22Rv1 (cell line): ENCODE data around the gene ACSF2.

Experiments
- H3K27ac ChIP-seq: fragments of 450-650 bp; 2 replicates; pipeline ENCODE4 v1.5.1; 2017
- CTCF ChIP-seq: fragments of 450-650 bp; IDR thresholded peaks from 2 replicates; pipeline ENCODE4 v1.5.1; 2017; ENCODE audit warnings: mild to moderate bottlenecking
- ZFX ChIP-seq: fragments of 450-650 bp; IDR thresholded peaks from 2 replicates; pipeline ENCODE4 v1.6.1; 2017; ENCODE audit warnings: antibody characterized with exemption, borderline replicate concordance

The ACSF2 gene

GRCh38 chr17:50457621-50458020, 31.6 kb downstream of the ACSF2 start:
- H3K27ac ChIP-seq = no peak overlapping the region
- TF ChIP-seq ZFX (no peak), CTCF (no peak)

- no peak for TF ChIP-seq CTCF
- TF ChIP-seq ZFX = no peak
- no peak overlapping the region for H3K27ac ChIP-seq
Measured at GRCh38 chr17:50458270-50458669, 32.3 kb downstream of the ACSF2 start.

- no peak for TF ChIP-seq CTCF
Measured at GRCh38 chr17:50458701-50459676, 33.0 kb downstream of the ACSF2 start.

GRCh38 chr17:50459756-50460155, 33.7 kb downstream of the ACSF2 start:
- no peak overlapping the region for H3K27ac ChIP-seq
- TF ChIP-seq ZFX (no peak), CTCF (no peak)

More at GRCh38 chr17:50458701-50459676, 33.0 kb downstream of the ACSF2 start:
- no peak overlapping the region for H3K27ac ChIP-seq

GRCh38 chr17:50460831-50461526, 35.0 kb downstream of the ACSF2 start:
- H3K27ac ChIP-seq = no peak overlapping the region
- TF ChIP-seq ZFX (no peak), CTCF (no peak)

- H3K27ac ChIP-seq = no peak overlapping the region
- TF ChIP-seq ZFX (no peak), CTCF (no peak)
Measured at GRCh38 chr17:50461550-50462132, 35.6 kb downstream of the ACSF2 start.

GRCh38 chr17:50462446-50462845, 36.4 kb downstream of the ACSF2 start:
- TF ChIP-seq CTCF = no peak
- TF ChIP-seq ZFX = no peak
- H3K27ac ChIP-seq = no peak overlapping the region
